ENCODE measurements around the gene RGCC. TPM values are rescaled to one million over a fixed set of nuclear protein-coding genes. Genes with fewer than 3 reads are reported as not detected.

RGCC gene
- total and polyA plus RNA-seq, 10 donors = 5.1 to 76.4 (median 23.9) TPM

DNA sequence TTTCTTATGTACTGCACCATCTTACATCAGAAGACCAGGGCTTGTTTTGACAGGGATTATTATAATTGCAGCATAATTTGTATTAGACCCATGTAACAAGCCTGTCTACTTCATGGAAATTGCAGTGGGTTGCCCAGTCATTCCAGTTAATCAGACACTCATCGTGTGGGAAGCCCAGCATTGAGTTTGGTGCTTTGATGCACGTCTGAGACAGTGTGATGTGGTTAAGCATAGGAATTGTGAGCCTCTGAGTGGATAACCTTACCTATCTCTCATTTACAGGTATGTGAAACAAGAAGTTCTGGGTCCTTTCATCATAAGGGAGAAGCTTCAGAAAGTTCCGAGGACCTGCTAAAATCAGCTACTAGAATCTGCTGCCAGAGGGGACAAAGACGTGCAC lies 12.8 kb downstream of the RGCC start:
- H3K36me3 ChIP-seq = peaks cover 0 to 64% (median 20%) of the 10 kb centered on the region in 6 donors
- no peak overlapping the region for H3K27ac ChIP-seq
- intact Hi-C loops (cut with DNase I; ENCODE audit: low total_unique reads) = no loop called here
- TF ChIP-seq POLR2A (IDR thresholded peaks at IDR 0.05) = no peak
- WGBS, 5 donors = 82 to 89% (median 85%) methylated on average over 4 of the region's 4 CpGs
- no peaks in the 10 kb centered on the region for H3K27me3 ChIP-seq (replicated peaks in 1 of 7)
- no peak for DNase-seq
- H3K9me3 ChIP-seq = peaks cover 0 to 6% (median 0%) of the 10 kb centered on the region in 8 donors
- peaks cover 0 to 29% (median 16%) of the 10 kb centered on the region in 6 donors for H3K4me1 ChIP-seq
- H3K4me3 ChIP-seq = no peak overlapping the region

DNA sequence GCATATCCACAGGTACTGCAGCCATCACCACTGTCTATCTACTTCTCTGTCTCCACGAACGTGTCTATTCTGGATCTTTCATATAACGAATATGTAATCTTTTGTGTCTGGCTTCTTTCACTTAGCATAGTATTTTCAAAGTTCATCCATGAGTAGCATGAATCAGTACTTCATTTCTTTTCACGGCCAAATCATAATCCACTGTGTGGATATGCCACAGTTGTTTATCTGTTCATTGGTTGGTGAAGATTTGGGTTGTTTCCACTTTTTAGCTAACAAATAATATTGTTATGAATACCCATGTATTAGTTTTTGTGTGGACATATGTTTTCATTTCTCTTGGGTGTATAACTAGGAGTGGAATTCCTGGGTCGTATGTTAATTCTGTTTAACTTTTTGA lies 14.4 kb downstream of the RGCC start:
- Histone ChIP-seq H3K27ac (no peak overlapping the region), H3K4me1 (peaks cover 0 to 13% (median 3%) of the 10 kb centered on the region in 6 donors), H3K36me3 (peaks cover 0 to 52% (median 20%) of the 10 kb centered on the region in 6 donors), H3K4me3 (no peak overlapping the region), H3K27me3 (replicated peaks in 1 of 7) (no peaks in the 10 kb centered on the region), H3K9me3 (peaks cover 0 to 6% (median 0%) of the 10 kb centered on the region in 8 donors)
- TF ChIP-seq CTCF (IDR thresholded peaks at IDR 0.05 in 8 of 11, conservative IDR thresholded peaks at IDR 0.05 in 3 of 11) (no peak), POLR2A (IDR thresholded peaks at IDR 0.05) (no peak), POLR2AphosphoS5 (IDR thresholded peaks at IDR 0.05) (no peak)
- no peak for DNase-seq
- intact Hi-C loops (cut with DNase I; ENCODE audit: low total_unique reads) = no loop called here
- WGBS, 5 donors = 91 to 97% (median 94%) methylated on average over 5 of the region's 5 CpGs

DNA sequence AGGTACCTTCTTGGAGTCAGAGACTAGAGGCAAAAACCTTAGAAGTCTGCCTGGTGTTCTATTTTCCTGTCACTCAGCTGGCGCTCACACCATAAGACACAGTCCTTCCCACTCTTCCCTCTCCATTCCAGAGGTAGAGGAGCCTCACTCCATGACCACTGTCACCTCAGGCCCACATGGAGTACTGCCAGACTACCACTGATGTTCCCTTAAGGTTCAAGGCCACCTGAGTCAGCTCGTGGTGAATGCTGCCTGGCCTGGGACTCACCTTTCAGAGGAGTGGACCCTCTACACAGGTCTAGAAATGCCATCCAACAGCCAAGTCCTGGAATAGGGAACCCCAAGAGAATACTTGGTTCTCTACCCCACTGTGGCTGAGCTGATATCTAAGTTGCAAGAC lies 29.9 kb downstream of the RGCC start:
- TF ChIP-seq POLR2AphosphoS5 (IDR thresholded peaks at IDR 0.05) = no peak
- TF ChIP-seq CTCF (IDR thresholded peaks at IDR 0.05 in 8 of 11, conservative IDR thresholded peaks at IDR 0.05 in 3 of 11) = no peak
- no peak for TF ChIP-seq POLR2A (IDR thresholded peaks at IDR 0.05)
- Histone ChIP-seq H3K9me3 (peaks cover 0 to 12% (median 4%) of the 10 kb centered on the region in 8 donors), H3K27ac (no peak overlapping the region), H3K4me3 (no peak overlapping the region), H3K4me1 (peaks cover under 1 to 16% (median 6%) of the 10 kb centered on the region in 6 donors), H3K27me3 (replicated peaks in 1 of 7) (no peaks in the 10 kb centered on the region), H3K36me3 (no peaks in the 10 kb centered on the region)
- intact Hi-C loops (cut with DNase I; ENCODE audit: low total_unique reads) = no loop called here
- DNase-seq = no peak
- WGBS, 5 donors = 77 to 90% (median 85%) methylated on average over 2 of the region's 2 CpGs

- H3K4me1 ChIP-seq = peaks cover 7 to 25% (median 15%) of the 10 kb centered on the region in 6 donors
- no peak overlapping the region for H3K27ac ChIP-seq
- no peak overlapping the region for H3K4me3 ChIP-seq
- H3K27me3 ChIP-seq (replicated peaks in 1 of 7) = no peaks in the 10 kb centered on the region
- no peak for DNase-seq
- WGBS, 5 donors = 83 to 100% (median 91%) methylated on average over 1 to 2 of the region's 2 CpGs
- TF ChIP-seq POLR2A (IDR thresholded peaks at IDR 0.05) (no peak), POLR2AphosphoS5 (IDR thresholded peaks at IDR 0.05) (no peak), CTCF (IDR thresholded peaks at IDR 0.05 in 8 of 11, conservative IDR thresholded peaks at IDR 0.05 in 3 of 11) (no peak)
- intact Hi-C loops (cut with DNase I; ENCODE audit: low total_unique reads) = no loop called here
- H3K36me3 ChIP-seq = no peaks in the 10 kb centered on the region
- H3K9me3 ChIP-seq = peaks cover 0 to 11% (median 4%) of the 10 kb centered on the region in 8 donors
These were observed 30.8 kb downstream of the RGCC start for GRCh38 chr13:41488124-41488523.

Measured in spleen (tissue), 11 donors.